ENCODE results near the gene RAC3.

RAC3 gene

DNA sequence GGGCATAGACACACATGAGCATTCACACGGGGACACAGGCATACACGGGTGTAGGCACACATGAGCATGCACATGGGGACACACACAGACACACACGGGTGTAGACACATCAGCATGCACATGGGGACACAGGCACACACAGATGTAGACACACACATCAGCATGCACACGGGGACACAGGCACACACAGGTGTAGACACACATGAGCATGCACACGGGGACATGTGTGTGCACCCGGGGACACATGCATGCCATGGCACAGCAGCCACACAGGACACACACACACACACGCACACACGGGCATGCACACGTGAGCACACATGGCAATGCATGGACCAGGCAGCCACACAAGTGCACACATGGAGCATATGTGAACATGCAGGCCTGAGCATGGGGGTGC is 11.2 kb downstream of the RAC3 start:
- DNase-seq (ENCODE audit: low spot score): no peak

DNA sequence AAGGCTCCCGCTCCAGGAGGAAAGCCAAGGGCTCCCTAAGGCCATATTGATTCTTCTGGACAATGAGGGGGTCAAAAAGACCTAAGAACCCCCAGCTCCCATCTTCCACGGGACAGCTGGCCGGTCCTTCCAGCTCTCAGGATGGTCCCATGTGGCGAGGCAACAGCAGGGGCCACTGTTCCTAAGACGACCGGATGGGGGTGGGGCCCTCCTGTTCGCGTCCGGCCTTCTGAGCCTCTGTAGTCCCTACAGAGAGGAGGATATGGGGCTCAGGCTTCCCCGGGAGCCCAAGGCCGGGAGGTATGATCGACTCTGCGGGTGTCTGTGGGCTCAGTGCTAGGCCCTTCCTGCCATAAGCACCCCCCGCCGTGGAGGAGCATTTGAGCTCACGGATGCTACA is 12.0 kb downstream of the RAC3 start:
- no peak for DNase-seq (ENCODE audit: low spot score)

DNA sequence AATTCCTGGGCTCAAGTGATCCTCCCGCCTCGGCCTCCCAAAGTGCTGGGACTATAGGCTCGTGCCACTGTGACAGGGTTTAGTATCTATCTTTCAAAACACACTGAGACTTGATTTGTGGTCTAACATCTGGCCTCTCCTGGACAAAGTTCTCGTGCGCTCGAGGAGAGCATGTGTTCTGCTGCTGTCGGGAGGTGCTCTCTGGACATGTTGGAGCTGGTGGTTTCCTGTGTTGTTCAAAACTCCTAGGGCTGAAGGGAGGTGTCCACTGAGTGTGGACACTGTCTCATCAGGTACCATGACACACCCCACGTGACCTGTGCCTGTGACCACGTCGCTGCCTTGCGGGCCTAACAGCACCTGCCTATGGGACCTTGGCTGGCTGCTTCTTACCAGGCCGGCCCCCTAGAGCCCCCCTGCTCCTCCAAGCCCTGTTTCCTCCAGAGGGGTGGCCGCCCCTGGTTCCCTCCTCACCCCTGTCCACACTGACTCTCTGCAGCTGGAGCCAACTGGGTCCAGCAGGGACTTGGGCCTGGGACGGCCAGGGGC is 14.5 kb downstream of the RAC3 start:
- DNase-seq (ENCODE audit: low spot score): no peak

DNA sequence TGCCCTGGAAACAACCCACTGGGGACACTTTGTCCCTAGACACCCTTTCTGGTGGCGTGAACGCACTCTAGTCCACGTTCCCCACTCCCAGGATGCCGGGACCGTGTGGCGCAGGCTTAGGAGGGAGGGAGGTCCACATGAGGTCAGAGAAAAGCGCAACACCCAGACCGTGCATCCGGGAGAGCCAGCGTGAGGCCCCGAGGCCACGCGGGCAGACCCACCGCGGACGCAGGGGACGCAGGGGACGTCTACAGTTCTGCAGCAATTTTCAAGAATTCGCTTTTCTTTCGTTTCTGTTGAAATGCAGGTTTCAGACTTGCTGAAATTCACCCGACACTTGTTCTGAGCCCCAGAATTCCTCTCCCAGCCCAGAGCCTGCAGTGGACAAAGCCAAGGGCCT is 15.4 kb downstream of the RAC3 start:
- DNase-seq (ENCODE audit: low spot score): no peak

DNA sequence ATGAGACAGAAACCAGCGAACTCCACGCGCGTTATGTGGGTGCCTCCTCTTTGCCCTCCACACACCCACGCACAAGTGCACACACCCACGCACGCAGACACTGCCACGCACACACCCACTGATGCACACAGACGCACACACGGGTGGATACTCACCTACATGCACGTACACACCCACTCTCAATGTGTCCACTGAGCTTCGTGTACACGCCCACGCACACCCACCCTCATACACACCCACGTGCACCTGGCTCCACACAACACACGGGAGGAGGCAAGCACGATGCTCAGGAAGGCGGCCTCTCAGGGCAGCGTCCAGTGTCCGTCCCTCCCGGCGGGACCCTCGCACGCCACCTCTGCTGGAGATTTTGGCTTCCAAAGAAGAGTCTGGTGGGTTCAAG is 15.9 kb downstream of the RAC3 start:
- DNase-seq (ENCODE audit: low spot score): no peak

DNA sequence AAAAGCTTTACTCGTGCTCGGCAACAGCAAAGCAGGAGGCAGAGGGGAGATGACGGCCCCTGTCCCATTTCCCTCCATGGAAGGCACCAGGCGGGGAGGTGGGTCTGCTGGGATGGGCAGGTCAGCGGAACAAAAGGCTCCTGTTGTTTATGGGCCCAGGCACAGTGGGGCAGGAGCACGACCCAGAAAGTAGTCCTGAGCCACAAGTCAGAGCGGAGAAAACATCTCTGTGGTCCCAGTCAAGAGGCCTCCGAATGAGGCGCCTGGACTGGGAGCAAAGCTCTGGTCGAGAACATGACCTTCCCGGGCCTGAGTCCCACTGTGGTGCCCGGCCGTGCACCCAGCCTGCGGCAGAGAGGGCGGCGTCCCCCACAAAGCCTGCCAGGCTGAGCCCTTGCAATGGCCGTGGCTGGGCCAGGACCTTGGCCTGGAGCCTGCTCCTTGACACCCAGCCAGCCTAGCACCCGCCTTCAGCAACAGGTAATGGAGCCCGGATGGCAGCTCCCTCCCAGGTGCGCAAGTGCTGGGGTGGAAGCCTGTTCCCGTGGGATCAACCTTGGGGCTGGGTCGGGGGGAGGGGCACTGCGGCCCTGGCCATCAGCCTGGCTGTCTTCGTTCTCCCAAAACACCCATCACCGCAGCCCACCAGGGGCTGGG is 16.6 kb downstream of the RAC3 start:
- no peak for DNase-seq (ENCODE audit: low spot score)

DNA sequence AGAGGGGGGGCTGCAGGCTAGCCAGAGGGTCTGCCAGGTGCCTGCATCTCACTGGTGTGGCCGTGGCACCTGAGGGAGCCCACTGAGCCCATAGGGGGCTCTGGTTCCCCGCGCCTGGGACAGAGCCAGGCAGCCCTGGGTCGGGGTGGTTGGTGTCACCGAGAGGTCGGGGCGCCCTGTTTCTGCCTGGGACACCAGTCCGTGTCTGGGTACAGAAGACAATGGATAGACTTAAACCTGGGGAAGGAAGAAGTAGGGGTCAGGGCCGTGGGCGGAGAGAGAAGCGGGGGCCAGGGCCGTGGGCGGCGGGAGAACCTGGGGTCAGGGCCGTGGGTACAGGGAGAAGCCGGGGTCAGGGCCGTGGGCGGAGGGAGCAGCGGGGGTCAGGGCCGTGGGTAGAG is 17.1 kb downstream of the RAC3 start:
- DNase-seq (ENCODE audit: low spot score): no peak

DNA sequence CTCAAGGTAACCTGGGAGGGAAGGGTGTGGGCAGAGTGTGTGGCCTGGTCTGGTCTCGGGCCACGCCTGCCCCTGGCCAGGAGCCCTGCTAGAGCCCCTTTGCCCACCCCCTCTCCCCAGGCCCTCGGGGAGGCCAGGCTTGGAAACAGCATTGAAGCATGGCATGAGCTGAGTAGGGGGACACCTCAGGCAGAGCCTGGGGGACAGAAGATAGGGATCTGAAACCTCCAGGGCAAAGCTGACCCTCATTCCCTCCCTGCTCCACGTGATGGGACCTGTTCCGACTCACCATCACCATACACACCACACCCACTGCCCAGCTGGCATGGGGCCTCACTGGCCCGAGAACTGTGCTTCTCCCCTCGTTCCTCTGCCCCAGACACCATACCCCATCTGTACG is 17.6 kb downstream of the RAC3 start:
- no peak for DNase-seq (ENCODE audit: low spot score)

DNA sequence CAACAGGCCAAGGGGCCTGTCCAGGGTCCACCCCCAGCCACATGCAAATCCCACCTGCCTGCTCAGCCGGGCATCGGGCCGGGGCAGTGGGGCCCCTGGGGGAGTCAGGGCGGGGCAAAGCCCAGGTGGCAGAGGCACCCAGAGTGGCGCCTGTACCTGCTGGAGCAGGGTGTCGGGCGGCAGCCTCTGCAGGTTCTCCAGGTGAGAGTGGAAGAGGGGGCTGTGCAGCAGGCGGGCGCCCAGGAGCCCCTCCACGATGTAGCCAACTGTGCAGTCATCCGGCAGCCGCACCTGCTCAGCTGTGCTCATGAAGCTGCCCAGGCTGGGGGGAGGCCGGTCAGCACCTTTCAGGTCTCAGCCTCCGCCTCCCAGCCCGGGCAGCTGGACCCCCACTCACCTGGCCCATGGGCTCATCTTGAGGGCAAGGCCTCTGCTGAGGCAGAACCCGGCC is 18.1 kb downstream of the RAC3 start:
- DNase-seq (ENCODE audit: low spot score): no peak

DNA sequence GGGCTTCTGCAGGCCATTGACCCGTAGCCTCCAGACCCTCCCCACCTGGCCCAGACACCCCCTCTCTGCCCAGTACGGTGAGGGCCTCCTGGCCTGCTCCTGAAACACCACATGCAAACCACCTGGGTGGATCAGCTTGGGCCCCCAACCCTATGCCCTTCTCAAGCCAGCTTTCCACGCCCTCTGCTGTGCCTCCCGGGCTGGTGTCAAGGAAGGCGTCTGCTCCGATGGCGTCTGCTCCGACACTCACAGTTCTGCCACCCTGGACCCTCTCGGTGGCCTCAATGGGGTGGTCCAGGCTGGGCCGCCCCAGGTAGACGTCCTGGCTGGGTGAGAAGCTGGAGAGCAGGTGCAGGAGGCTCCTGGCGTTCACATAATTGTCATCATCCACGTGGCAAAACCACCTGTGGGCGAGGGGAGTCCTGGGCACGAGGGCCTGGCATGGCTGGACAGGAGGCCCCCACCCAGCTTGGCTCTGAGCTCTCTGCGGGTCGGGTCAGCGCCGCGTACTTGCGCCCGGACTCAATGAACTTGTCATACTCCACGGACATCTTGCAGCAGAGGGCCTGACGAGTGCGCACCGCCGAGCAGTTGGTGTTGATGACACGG is 18.8 kb downstream of the RAC3 start:
- no peak for DNase-seq (ENCODE audit: low spot score)

DNA sequence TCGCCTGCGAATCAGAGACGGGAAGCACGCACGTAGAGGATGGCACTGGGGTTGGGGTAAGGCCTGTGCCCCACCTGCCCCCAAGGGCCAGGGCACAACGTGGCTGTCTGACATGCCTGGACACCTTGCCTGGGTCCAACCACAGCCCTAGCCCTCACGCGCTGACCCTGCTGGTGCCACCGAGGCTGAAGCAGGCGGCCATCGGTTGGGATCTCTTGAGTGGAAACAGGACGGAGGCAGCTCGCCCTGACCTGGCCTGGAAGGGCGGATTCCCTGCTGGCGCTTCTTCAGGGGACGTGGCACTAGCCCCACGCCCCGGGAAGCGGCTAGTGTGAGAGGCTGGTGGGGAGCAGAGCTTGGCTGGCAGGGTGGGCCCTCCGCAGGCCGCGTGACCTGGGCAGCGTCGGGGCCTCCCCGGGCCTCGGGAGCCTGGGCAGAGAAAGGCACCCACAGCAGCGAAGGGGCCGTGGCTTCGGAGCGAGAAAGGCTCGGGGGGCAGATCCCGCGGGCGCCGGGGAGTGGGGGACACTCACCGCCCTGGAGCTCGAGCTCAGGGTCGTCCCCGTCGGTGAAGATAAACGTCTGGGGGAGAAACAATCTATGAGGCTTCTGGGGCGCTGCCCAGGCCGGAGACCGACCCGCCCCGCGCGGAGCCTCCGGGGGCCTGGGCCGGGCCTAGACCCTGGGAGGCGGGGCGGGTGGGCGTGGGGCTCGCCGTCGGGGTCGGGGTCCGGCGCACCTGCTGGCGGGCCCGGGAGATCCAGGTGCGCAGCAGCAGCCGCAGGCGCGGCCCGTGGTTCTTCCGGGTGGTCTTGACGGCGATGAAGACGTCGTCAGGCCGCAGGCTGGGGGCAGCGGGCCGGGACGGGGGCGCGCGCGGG is 19.5 kb downstream of the RAC3 start:
- no peak for DNase-seq (ENCODE audit: low spot score)

DNA sequence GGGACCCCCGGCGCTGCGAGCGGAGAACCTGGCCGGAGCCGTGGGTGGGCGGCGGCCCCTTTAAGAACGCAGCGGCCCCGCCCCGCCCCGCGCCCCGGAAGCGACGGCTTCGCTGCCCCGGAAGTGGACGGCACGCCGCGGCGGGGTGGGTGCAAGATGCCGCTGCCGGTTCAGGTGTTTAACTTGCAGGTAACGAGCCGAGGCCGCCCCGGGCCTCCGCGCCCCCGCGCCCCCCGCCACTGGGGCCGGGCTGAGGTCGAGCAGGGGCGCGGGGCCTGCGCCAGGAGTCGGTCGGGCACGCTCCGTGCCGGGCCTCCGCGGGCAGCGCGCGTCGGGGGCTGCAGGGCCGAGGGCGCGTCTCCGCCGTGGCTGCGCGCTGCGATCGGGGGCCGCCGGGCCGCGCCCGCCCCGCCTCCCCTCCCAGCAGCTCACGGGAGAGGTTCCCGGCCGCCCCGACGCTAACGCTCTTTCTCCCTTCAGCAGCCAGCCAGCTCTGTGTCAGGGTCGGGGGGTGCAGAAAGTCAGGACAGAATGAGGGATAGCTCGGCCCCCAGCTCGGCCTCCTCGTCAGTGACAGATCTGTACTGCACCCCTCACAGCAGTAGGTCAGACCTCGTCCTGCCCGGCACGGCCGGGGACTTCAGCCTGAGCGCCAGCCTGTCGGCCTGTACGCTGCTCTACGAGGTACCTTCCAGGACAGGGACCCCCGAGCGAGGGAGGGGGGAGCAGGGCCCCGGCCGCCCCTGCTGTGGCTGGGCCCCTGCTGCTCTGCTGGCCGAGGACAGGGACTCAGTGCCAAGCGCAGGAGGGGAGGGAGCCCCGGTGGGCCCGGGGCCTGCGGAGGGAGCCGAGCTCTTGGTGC is 20.5 kb downstream of the RAC3 start, which contains the start of the genes GPS1 and RFNG:
Gene GPS1 (plus strand): TSS at position 123 of the 862 bp plus-strand sequence. CDS start 34 bp downstream, at position 157.
Gene RFNG (minus strand): TSS at position 36 of the 862 bp plus-strand sequence. CDS start 45 bp downstream, outside the sequence.
- peak; percentile 87 for DNase-seq (ENCODE audit: low spot score)

DNA sequence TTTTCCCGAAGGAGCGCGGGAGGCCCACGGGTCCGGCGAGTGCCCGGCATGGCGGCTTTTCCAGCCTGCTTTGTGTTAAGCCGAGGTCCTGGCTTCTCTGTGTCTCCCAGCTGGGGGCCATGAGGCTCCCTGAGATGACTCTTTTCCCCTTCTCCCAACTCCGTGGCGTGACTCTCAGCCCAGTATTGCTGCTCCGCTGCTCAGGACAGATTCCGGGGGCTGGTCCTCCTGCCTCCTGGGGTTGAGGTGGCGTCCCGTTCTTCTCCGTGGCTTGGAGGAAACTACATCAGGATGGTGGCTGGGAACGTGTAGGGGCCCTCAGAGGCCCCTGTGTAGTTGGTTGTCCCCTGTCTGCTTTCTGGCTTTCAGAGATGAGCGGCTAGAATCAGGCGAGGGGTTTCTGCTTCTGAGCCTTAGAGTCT is 21.2 kb downstream of the RAC3 start:
- no peak for DNase-seq (ENCODE audit: low spot score)

DNA sequence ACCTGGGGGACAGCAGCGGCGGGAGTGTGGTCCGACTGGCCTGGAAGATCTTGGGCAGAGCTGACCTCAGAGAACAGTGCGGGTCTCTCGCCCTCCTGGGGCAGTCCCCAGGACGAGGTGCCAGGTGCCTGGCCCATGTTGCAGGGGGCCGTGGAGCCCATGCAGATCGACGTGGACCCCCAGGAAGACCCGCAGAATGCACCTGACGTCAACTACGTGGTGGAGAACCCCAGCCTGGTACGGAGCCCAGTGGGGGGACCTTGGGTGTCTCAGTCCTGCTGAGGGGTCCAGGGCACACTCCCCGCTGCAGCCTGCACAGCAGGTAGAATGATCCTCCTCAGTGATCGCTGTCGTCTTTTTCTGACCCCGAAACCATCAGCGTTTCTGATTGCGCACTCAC is 21.7 kb downstream of the RAC3 start:
- DNase-seq (ENCODE audit: low spot score): no peak

DNA sequence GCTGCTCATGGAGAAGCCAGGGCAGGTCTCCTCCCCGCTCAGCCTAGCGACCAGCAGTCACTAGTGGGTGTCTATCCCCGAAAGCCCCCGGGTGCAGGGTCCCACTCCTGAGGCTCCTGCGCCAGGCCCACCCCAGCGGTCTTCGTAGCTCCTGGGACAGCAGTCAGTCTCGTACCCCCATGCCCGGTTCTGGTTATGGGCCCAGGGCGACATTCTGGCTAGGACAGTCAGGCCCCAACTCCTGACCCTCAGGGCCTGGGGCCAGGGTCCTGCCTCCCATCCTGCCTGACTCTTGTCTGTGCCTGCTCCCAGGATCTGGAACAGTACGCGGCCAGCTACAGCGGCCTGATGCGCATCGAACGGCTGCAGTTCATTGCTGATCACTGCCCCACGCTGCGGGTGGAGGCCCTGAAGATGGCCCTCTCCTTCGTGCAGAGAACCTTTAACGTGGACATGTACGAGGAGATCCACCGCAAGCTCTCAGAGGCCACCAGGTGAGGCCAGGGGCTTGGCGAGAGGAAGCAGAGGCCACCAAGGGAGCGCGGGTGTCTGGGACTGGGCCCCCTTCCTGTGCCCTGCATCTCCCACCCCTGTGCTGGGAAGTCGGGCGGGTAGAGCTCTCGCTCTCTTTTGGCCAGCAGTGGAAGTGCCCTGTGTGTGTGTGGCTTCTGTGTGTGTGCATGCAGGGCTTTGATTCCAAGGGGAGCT is 22.2 kb downstream of the RAC3 start:
- DNase-seq (ENCODE audit: low spot score): no peak

DNA sequence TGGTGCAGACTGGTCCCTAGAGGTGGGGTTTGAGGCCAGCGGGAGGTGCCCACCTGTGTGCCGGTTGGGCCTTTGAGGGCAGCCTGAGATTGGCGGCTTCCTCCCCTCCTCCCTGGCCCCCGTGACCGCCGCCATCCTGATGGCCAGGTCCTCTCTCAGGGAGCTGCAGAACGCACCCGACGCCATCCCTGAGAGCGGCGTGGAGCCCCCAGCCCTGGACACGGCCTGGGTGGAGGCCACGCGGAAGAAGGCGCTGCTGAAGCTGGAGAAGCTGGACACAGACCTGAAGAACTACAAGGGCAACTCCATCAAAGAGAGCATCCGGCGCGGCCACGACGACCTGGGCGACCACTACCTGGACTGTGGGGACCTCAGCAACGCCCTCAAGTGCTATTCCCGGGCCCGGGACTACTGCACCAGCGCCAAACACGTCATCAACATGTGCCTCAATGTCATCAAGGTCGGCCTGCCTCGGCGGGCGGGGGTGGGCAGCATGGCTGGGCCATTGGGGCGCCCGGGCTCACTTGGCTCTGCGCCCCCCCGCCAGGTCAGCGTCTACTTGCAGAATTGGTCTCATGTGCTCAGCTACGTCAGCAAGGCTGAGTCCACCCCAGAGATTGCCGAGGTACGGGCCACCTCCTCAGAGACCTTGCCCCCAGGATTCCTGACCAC is 23.0 kb downstream of the RAC3 start:
- DNase-seq (ENCODE audit: low spot score): no peak

DNA sequence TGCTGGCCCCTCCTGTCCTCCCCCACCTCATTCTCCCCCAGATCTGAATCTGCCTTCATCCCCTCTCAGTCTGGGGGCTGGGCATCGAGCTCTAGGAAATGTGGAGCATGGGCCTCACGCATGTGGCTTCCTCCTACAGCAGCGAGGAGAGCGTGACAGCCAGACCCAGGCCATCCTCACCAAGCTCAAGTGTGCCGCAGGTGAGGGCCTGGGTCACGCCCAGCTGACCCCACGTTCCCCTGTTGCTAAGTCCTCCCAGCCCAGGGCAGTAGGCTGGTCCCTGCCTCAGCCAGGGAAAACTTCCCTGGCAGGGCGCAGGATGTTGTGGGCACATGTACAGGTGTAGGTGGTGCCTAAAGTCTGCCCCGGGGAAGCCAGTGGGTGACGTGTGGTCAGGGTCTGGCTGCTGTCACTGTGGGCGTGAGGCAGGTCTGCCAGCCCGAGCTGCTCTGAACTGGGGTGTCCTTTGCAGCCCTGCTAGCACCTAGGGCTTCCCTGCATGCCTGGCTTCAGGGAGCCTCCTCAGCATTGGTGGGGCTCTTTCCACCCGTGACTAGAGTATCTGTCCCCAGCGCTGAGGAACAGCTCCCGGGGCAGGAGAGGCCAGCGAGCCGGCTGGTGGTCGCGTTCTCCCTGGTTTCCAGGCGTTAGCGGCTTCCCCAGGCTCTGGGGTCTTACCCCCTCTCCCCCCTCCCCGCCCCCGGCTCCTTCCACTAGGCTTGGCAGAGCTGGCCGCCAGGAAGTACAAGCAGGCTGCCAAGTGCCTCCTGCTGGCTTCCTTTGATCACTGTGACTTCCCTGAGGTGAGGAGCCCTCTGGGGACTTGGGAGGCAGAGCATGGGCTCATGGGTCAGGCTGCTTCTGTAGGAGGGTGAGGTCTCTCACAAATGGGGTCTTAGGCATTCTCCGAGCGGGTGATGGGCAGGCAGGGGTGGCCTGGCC is 23.8 kb downstream of the RAC3 start:
- no peak for DNase-seq (ENCODE audit: low spot score)

DNA sequence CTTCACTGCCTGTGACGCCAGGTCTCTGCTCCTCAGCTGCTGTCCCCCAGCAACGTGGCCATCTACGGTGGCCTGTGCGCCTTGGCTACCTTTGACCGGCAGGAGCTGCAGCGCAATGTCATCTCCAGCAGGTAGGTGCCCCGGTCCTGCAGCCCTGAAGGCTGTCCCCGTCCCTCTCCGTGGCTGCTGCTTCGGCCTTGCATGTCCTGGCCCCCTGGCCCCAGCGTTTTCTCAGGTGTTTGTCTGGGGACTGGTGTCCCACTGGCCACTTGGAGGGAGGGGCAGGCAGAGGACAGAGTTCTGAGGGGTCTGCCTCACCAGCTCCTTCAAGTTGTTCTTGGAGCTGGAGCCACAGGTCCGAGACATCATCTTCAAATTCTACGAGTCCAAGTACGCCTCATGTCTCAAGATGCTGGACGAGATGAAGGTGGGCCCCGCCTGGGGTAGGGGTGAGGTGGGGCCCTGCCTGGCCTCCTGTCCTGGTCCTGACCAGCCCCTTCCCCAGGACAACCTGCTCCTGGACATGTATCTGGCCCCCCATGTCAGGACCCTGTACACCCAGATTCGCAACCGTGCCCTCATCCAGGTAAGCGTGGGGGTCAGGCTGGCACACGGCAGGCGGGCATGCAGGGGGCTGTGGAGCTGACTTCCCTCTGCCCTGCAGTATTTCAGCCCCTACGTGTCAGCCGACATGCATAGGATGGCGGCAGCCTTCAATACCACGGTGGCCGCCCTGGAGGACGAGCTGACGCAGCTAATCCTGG is 24.7 kb downstream of the RAC3 start:
- DNase-seq (ENCODE audit: low spot score): no peak

All from left forelimb (tissue), 1 donor.